Measurements from ENCODE around the gene RUFY3. TPM values are rescaled to one million over a fixed set of nuclear protein-coding genes. Genes with fewer than 3 reads are reported as not detected.

RUFY3 gene
- total and polyA plus RNA-seq, 9 of the 15 experiments (the other 6 are each of a cell fraction or from before 2014, with no cell fraction given), result 4.2 to 31.1 (median 21.5) TPM

- TF ChIP-seq C11orf30 (IDR thresholded peaks at IDR 0.05; ENCODE audit: low read depth) (no peak), PYGO2 (tag; IDR thresholded peaks at IDR 0.05) (no peak), RB1 (IDR thresholded peaks at IDR 0.05; ENCODE audit: low read depth) (no peak), TCF7 (IDR thresholded peaks at IDR 0.05; ENCODE audit: borderline replicate concordance) (no peak), SRSF9 (IDR thresholded peaks at IDR 0.05; ENCODE audit: borderline replicate concordance, low read depth, low read length) (no peak), ZC3H11A (IDR thresholded peaks at IDR 0.05; ENCODE audit: low read depth, low read length) (no peak), KLF1 (tag; IDR thresholded peaks at IDR 0.05) (no peak), ZNF354B (CRISPR knock-in tag; IDR thresholded peaks at IDR 0.05) (no peak), CTBP1 (IDR thresholded peaks at IDR 0.05; ENCODE audit: borderline replicate concordance) (peak; percentile 25), CREM (IDR thresholded peaks at IDR 0.05; ENCODE audit: low read depth) (peak; percentile 18; the same call in 1 of the 2 replicates), HDGF (IDR thresholded peaks at IDR 0.05) (no peak), HMGXB4 (CRISPR knock-in tag; IDR thresholded peaks at IDR 0.05) (no peak), NR2C2 (CRISPR knock-in tag; IDR thresholded peaks at IDR 0.05) (0 out of 2 replicates have a peak, but pooled peaks have one; percentile 21), NR2C2 (tag; IDR thresholded peaks at IDR 0.05) (no peak), ZNF507 (tag; conservative IDR thresholded peaks at IDR 0.05) (no peak), ARID1B (IDR thresholded peaks at IDR 0.05) (0 out of 2 replicates have a peak, but pooled peaks have one; percentile 3)
- TF ChIP-seq, protein P1, sequence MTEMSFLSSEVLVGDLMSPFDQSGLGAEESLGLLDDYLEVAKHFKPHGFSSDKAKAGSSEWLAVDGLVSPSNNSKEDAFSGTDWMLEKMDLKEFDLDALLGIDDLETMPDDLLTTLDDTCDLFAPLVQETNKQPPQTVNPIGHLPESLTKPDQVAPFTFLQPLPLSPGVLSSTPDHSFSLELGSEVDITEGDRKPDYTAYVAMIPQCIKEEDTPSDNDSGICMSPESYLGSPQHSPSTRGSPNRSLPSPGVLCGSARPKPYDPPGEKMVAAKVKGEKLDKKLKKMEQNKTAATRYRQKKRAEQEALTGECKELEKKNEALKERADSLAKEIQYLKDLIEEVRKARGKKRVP (CRISPR knock-in tag; IDR thresholded peaks at IDR 0.05), result no peak
- TF ChIP-seq, protein P2, sequence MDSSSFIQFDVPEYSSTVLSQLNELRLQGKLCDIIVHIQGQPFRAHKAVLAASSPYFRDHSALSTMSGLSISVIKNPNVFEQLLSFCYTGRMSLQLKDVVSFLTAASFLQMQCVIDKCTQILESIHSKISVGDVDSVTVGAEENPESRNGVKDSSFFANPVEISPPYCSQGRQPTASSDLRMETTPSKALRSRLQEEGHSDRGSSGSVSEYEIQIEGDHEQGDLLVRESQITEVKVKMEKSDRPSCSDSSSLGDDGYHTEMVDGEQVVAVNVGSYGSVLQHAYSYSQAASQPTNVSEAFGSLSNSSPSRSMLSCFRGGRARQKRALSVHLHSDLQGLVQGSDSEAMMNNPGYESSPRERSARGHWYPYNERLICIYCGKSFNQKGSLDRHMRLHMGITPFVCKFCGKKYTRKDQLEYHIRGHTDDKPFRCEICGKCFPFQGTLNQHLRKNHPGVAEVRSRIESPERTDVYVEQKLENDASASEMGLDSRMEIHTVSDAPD (CRISPR knock-in tag; IDR thresholded peaks at IDR 0.05), result no peak
- TF ChIP-seq, protein P3, sequence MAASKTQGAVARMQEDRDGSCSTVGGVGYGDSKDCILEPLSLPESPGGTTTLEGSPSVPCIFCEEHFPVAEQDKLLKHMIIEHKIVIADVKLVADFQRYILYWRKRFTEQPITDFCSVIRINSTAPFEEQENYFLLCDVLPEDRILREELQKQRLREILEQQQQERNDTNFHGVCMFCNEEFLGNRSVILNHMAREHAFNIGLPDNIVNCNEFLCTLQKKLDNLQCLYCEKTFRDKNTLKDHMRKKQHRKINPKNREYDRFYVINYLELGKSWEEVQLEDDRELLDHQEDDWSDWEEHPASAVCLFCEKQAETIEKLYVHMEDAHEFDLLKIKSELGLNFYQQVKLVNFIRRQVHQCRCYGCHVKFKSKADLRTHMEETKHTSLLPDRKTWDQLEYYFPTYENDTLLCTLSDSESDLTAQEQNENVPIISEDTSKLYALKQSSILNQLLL (CRISPR knock-in tag; IDR thresholded peaks at IDR 0.05; ENCODE audit: borderline replicate concordance), result no peak
Observed at GRCh38 chr4:70688795-70689231, 33.0 kb upstream of the RUFY3 start (continued).

Data from K562 (cell line).